ENCODE results near the gene SYT7. TPM values are rescaled to one million over a fixed set of nuclear protein-coding genes. Genes with fewer than 3 reads are reported as not detected.
"Not testable (repeated sequence)": the region's sequence is repeated elsewhere in the genome, so short reads cannot be mapped to it uniquely, and the experiment has no call there.

The SYT7 gene
- total RNA-seq, 1 donor from 2014 or later: 10.3 TPM

GRCh38 chr11:61619471-61620226 lies 38.8 kb upstream of the SYT7 start:
- Mint-ChIP-seq H3K9me3 (ENCODE audit: low read depth) (no peaks in the 10 kb centered on the region), H3K27ac (no peak overlapping the region), H3K27me3 (peaks cover 22% of the 10 kb centered on the region), H3K4me1 (ENCODE audit: low read depth) (peaks cover 5% of the 10 kb centered on the region), H3K36me3 (ENCODE audit: insufficient read depth) (no peaks in the 10 kb centered on the region), H3K4me3 (ENCODE audit: low read depth) (no peak overlapping the region)
- DNase-seq (ENCODE audit: low spot score, unreplicated experiment): no peak
- TF ChIP-seq CTCF (IDR thresholded peaks at IDR 0.05; ENCODE audit: unreplicated experiment): no peak

GRCh38 chr11:61618978-61619377 lies 38.1 kb upstream of the SYT7 start:
- no peak overlapping the region for H3K27ac Mint-ChIP-seq
- no peak overlapping the region for H3K4me3 Mint-ChIP-seq (ENCODE audit: low read depth)
- DNase-seq (ENCODE audit: low spot score, unreplicated experiment): no peak
- H3K4me1 Mint-ChIP-seq (ENCODE audit: low read depth): peaks cover 5% of the 10 kb centered on the region
- H3K9me3 Mint-ChIP-seq (ENCODE audit: low read depth): no peaks in the 10 kb centered on the region
- peaks cover 27% of the 10 kb centered on the region for H3K27me3 Mint-ChIP-seq
- TF ChIP-seq CTCF (IDR thresholded peaks at IDR 0.05; ENCODE audit: unreplicated experiment): no peak
- H3K36me3 Mint-ChIP-seq (ENCODE audit: insufficient read depth): no peaks in the 10 kb centered on the region

GRCh38 chr11:61617515-61617914 lies 36.6 kb upstream of the SYT7 start:
- Mint-ChIP-seq H3K27me3 (peaks cover 25% of the 10 kb centered on the region), H3K4me3 (ENCODE audit: low read depth) (no peak overlapping the region), H3K36me3 (ENCODE audit: insufficient read depth) (no peaks in the 10 kb centered on the region), H3K27ac (no peak overlapping the region), H3K4me1 (ENCODE audit: low read depth) (peaks cover 5% of the 10 kb centered on the region), H3K9me3 (ENCODE audit: low read depth) (no peaks in the 10 kb centered on the region)
- peak; percentile 9 for TF ChIP-seq CTCF (IDR thresholded peaks at IDR 0.05; ENCODE audit: unreplicated experiment)
- DNase-seq (ENCODE audit: low spot score, unreplicated experiment): no peak

GRCh38 chr11:61616434-61616833 lies 35.6 kb upstream of the SYT7 start:
- H3K36me3 Mint-ChIP-seq (ENCODE audit: insufficient read depth): no peaks in the 10 kb centered on the region
- H3K4me1 Mint-ChIP-seq (ENCODE audit: low read depth): no peaks in the 10 kb centered on the region
- H3K4me3 Mint-ChIP-seq (ENCODE audit: low read depth): no peak overlapping the region
- H3K27ac Mint-ChIP-seq: no peak overlapping the region
- peaks cover 32% of the 10 kb centered on the region for H3K27me3 Mint-ChIP-seq
- no peak for TF ChIP-seq CTCF (IDR thresholded peaks at IDR 0.05; ENCODE audit: unreplicated experiment)
- no peak for DNase-seq (ENCODE audit: low spot score, unreplicated experiment)
- H3K9me3 Mint-ChIP-seq (ENCODE audit: low read depth): no peaks in the 10 kb centered on the region

- H3K36me3 Mint-ChIP-seq (ENCODE audit: insufficient read depth); H3K4me3 Mint-ChIP-seq (ENCODE audit: low read depth); H3K27ac Mint-ChIP-seq; DNase-seq (ENCODE audit: low spot score, unreplicated experiment); H3K4me1 Mint-ChIP-seq (ENCODE audit: low read depth); H3K9me3 Mint-ChIP-seq (ENCODE audit: low read depth): not testable (repeated sequence)
- H3K27me3 Mint-ChIP-seq: peaks cover 36% of the 10 kb centered on the region
Observed at GRCh38 chr11:61614782-61615181, 33.9 kb upstream of the SYT7 start.

- H3K27me3 Mint-ChIP-seq: peaks cover 42% of the 10 kb centered on the region
Observed at GRCh38 chr11:61613870-61614269, 33.0 kb upstream of the SYT7 start.

More at GRCh38 chr11:61613870-61614269, 33.0 kb upstream of the SYT7 start:
- Mint-ChIP-seq H3K27ac (no peak overlapping the region), H3K4me3 (ENCODE audit: low read depth) (no peak overlapping the region), H3K4me1 (ENCODE audit: low read depth) (peaks cover 15% of the 10 kb centered on the region), H3K9me3 (ENCODE audit: low read depth) (no peaks in the 10 kb centered on the region), H3K36me3 (ENCODE audit: insufficient read depth) (no peaks in the 10 kb centered on the region)
- no peak for DNase-seq (ENCODE audit: low spot score, unreplicated experiment)
- no peak for TF ChIP-seq CTCF (IDR thresholded peaks at IDR 0.05; ENCODE audit: unreplicated experiment)
